ENCODE data around the gene CBX5.

- TF ChIP-seq CTCF (IDR thresholded peaks at IDR 0.05): no peak
- no peak for TF ChIP-seq POLR2A (IDR thresholded peaks at IDR 0.05)
Observed at GRCh38 chr12:54286042-54287030, 6.4 kb upstream of the CBX5 start.
